Stimulated activated CD4-positive, alpha-beta T cell treated with anti-CD3 and anti-CD28 coated beads, Interleukin-1b, Interleukin-23, amount 100 ng/mL, for 1 hour (primary cell): ENCODE data around the gene ANK3.

Source experiments
- DNase-seq, 2 donors: peaks; one replicate each; pipeline ENCODE4 v3.0.0-alpha.2; 2020; ENCODE audit warnings: low read depth in 2 of 2

The ANK3 gene

GRCh38 chr10:59984415-59984814, 405.3 kb downstream of the ANK3 start:
- DNase-seq, result no peak

- no peak for DNase-seq
Observed at GRCh38 chr10:59980356-59980755, 409.3 kb downstream of the ANK3 start.

GRCh38 chr10:59977486-59977885, 412.2 kb downstream of the ANK3 start:
- no peak for DNase-seq

- DNase-seq, result no peak
Observed at GRCh38 chr10:59976909-59977308, 412.8 kb downstream of the ANK3 start.
